Suprapubic skin (tissue), 4 donors: ENCODE measurements around the gene STATH.

Experiments
- POLR2A ChIP-seq, 2 donors: fragments of 450-650 bp; IDR thresholded peaks; one replicate each; pipeline ENCODE4 v1.6.1; 2017; ENCODE audit warnings: antibody characterized with exemption in 2 of 2, mild to moderate bottlenecking in 2 of 2, moderate library complexity in 2 of 2
- POLR2AphosphoS5 ChIP-seq, 3 donors: sonication (generic); formaldehyde crosslinking; IDR thresholded peaks; one replicate each; pipeline ENCODE4 v1.6.1; 2017; ENCODE audit warnings: antibody characterized with exemption in 3 of 3
- TF ChIP-seq, protein P1 (sequence below), 2 donors: fragments of 200-600 bp in 1 of 2; fragments of 450-650 bp in 1 of 2; sonication (generic) in 1 of 2; IDR thresholded peaks; one replicate each; pipeline ENCODE4 v1.5.1; 2016 to 2019; ENCODE audit warnings: antibody characterized with exemption in 2 of 2, mild to moderate bottlenecking in 1 of 2, moderate library complexity in 1 of 2

DNA sequence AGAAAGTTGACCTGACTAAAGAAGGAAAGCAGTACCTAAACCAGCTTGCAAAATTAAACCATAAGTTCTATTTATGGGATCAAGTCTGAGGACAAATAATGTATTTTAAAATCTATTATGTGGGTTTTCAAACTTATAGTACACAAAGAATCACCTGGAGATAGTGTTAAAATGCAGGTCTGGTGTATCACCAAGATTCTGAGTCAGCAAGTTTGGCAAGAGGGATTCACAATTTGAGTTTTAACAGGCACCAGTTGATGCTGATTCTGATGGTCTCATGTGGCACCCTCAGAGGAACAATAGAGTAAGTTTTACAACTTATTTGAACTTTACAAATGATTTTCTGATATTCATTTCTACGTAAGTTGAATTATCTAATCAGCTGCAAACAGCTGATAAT is 9.1 kb upstream of the STATH start:
- TF ChIP-seq, protein P1, sequence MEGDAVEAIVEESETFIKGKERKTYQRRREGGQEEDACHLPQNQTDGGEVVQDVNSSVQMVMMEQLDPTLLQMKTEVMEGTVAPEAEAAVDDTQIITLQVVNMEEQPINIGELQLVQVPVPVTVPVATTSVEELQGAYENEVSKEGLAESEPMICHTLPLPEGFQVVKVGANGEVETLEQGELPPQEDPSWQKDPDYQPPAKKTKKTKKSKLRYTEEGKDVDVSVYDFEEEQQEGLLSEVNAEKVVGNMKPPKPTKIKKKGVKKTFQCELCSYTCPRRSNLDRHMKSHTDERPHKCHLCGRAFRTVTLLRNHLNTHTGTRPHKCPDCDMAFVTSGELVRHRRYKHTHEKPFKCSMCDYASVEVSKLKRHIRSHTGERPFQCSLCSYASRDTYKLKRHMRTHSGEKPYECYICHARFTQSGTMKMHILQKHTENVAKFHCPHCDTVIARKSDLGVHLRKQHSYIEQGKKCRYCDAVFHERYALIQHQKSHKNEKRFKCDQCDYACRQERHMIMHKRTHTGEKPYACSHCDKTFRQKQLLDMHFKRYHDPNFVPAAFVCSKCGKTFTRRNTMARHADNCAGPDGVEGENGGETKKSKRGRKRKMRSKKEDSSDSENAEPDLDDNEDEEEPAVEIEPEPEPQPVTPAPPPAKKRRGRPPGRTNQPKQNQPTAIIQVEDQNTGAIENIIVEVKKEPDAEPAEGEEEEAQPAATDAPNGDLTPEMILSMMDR (IDR thresholded peaks at IDR 0.05), result no peak
- no peak for TF ChIP-seq POLR2AphosphoS5 (IDR thresholded peaks at IDR 0.05)
- TF ChIP-seq POLR2A (IDR thresholded peaks at IDR 0.05), result no peak
